H9 (cell line): ENCODE results near the gene UBN2. TPM values are rescaled to one million over a fixed set of nuclear protein-coding genes. Genes with fewer than 3 reads are reported as not detected.
"Not testable (repeated sequence)": the region's sequence is repeated elsewhere in the genome, so short reads cannot be mapped to it uniquely, and the experiment has no call there.

Experiments used
- DNase-seq: peaks from one replicate; pipeline ENCODE4 v3.0.0-alpha.2; 2017
- H2AFZ ChIP-seq: one replicate; pipeline ENCODE4 v1.6.1; 2013; ENCODE audit warnings: mild to moderate bottlenecking, low read length, control low read depth, moderate library complexity
- H2AK5ac ChIP-seq: 2 replicates; pipeline ENCODE4 v1.6.1; 2013; ENCODE audit warnings: low read length, control low read depth, mixed read lengths; ENCODE audit not compliant: insufficient read length
- H2BK120ac ChIP-seq: one replicate; pipeline ENCODE4 v1.6.1; 2013; ENCODE audit warnings: low read depth, mild to moderate bottlenecking, low read length, control low read depth, inconsistent platforms; ENCODE audit not compliant: poor library complexity, severe bottlenecking
- H2BK12ac ChIP-seq: 2 replicates; pipeline ENCODE4 v1.6.1; 2013; ENCODE audit warnings: low read length, control low read depth, mixed read lengths, low read depth; ENCODE audit not compliant: insufficient read length
- H2BK15ac ChIP-seq: 2 replicates; pipeline ENCODE4 v1.6.1; 2013; ENCODE audit warnings: low read depth, low read length, control low read depth
- H2BK20ac ChIP-seq: one replicate; pipeline ENCODE4 v1.6.1; 2013; ENCODE audit warnings: low read depth, mild to moderate bottlenecking, low read length, control low read depth, inconsistent platforms; ENCODE audit not compliant: poor library complexity, severe bottlenecking
- H2BK5ac ChIP-seq: 2 replicates; pipeline ENCODE4 v1.6.1; 2013; ENCODE audit warnings: low read length, control low read depth, mixed read lengths; ENCODE audit not compliant: insufficient read length
- H3K14ac ChIP-seq: 2 replicates; pipeline ENCODE4 v1.6.1; 2013; ENCODE audit warnings: low read length, control low read depth; ENCODE audit not compliant: insufficient read depth
- H3K18ac ChIP-seq: 2 replicates; pipeline ENCODE4 v1.6.1; 2013; ENCODE audit warnings: low read depth, mild to moderate bottlenecking, mixed read lengths, low read length, control low read depth; ENCODE audit not compliant: insufficient read length
- H3K23ac ChIP-seq: 2 replicates; pipeline ENCODE4 v1.6.1; 2013; ENCODE audit warnings: low read length, control low read depth, mixed read lengths, low read depth; ENCODE audit not compliant: insufficient read length
- H3K23me2 ChIP-seq: 2 replicates; pipeline ENCODE4 v1.6.1; 2013; ENCODE audit warnings: low read depth, mild to moderate bottlenecking, mixed read lengths, low read length, control low read depth; ENCODE audit not compliant: insufficient read length, poor library complexity, severe bottlenecking
- H3K27ac ChIP-seq: 2 replicates; pipeline ENCODE4 v1.5.1; 2013; ENCODE audit warnings: low read length, control low read depth, mixed read lengths, low read depth; ENCODE audit not compliant: insufficient read length
- H3K27me3 ChIP-seq: 2 replicates; pipeline ENCODE4 v1.6.1; 2013; ENCODE audit warnings: low read length, control low read depth, inconsistent platforms; ENCODE audit not compliant: insufficient read depth
- H3K4ac ChIP-seq: 2 replicates; pipeline ENCODE4 v1.6.1; 2013; ENCODE audit warnings: low read depth, mild to moderate bottlenecking, control low read depth, inconsistent platforms, low read length, moderate library complexity
- H3K4me1 ChIP-seq: 2 replicates; pipeline ENCODE4 v1.6.1; 2013; ENCODE audit warnings: low read length, control low read depth, inconsistent platforms; ENCODE audit not compliant: insufficient read depth
- H3K4me2 ChIP-seq: 2 replicates; pipeline ENCODE4 v1.6.1; 2013; ENCODE audit warnings: low read length, control low read depth, mixed read lengths; ENCODE audit not compliant: insufficient read length, insufficient read depth
- H3K56ac ChIP-seq: 2 replicates; pipeline ENCODE4 v1.6.1; 2013; ENCODE audit warnings: low read depth, mild to moderate bottlenecking, mixed read lengths, low read length, control low read depth; ENCODE audit not compliant: insufficient read length
- H3K79me1 ChIP-seq: 2 replicates; pipeline ENCODE4 v1.6.1; 2013; ENCODE audit warnings: low read depth, mild to moderate bottlenecking, moderate library complexity, low read length, control low read depth, inconsistent platforms; ENCODE audit not compliant: insufficient read depth, poor library complexity, severe bottlenecking
- H3K79me2 ChIP-seq: 2 replicates; pipeline ENCODE4 v1.6.1; 2013; ENCODE audit warnings: low read length, control low read depth, inconsistent platforms; ENCODE audit not compliant: insufficient read depth
- H3K9ac ChIP-seq: 2 replicates; pipeline ENCODE4 v1.6.1; 2013; ENCODE audit warnings: low read length, control low read depth, mixed read lengths; ENCODE audit not compliant: insufficient read length; ENCODE audit errors: extremely low read depth
- H3K9me3 ChIP-seq: one replicate; pipeline ENCODE4 v1.6.1; 2013; ENCODE audit warnings: low read depth, low read length, inconsistent platforms; ENCODE audit not compliant: control insufficient read depth
- H3T11ph ChIP-seq: one replicate; pipeline ENCODE4 v1.6.1; 2013; ENCODE audit warnings: mild to moderate bottlenecking, low read length, control low read depth, inconsistent platforms
- H4K20me1 ChIP-seq: one replicate; pipeline ENCODE4 v1.6.1; 2013; ENCODE audit not compliant: control insufficient read depth, insufficient read length, insufficient read depth
- H4K5ac ChIP-seq: 2 replicates; pipeline ENCODE4 v1.6.1; 2013; ENCODE audit warnings: low read depth, mild to moderate bottlenecking, mixed read lengths, low read length, control low read depth; ENCODE audit not compliant: insufficient read length
- H4K8ac ChIP-seq: replicated peaks from 2 replicates; pipeline ENCODE4 v1.6.1; 2013; ENCODE audit warnings: low read length, control low read depth, mixed read lengths, low read depth; ENCODE audit not compliant: insufficient read length
- H4K91ac ChIP-seq: 2 replicates; pipeline ENCODE4 v1.6.1; 2013; ENCODE audit warnings: low read depth, mild to moderate bottlenecking, moderate library complexity, mixed read lengths, low read length, control low read depth; ENCODE audit not compliant: insufficient read length
- H3K27ac Mint-ChIP-seq, 3 experiments: 2 replicates in 2 of 3; 3 replicates in 1 of 3; pipeline ENCODE4 v1.8.0; 2020 to 2021; ENCODE audit warnings: mixed read lengths in 3 of 3, mild to moderate bottlenecking in 1 of 3, moderate library complexity in 1 of 3
- H3K27me3 Mint-ChIP-seq: 2 replicates; pipeline ENCODE4 v1.8.0; 2021; ENCODE audit warnings: low read depth, mild to moderate bottlenecking, moderate library complexity, mixed read lengths
- H3K36me3 Mint-ChIP-seq, 3 experiments: 2 replicates in 2 of 3; 3 replicates in 1 of 3; pipeline ENCODE4 v1.8.0; 2020 to 2021; ENCODE audit warnings: low read depth in 3 of 3, mixed read lengths in 3 of 3; ENCODE audit not compliant: insufficient read depth in 1 of 3
- H3K4me1 Mint-ChIP-seq, 2 experiments: 2 replicates each; pipeline ENCODE4 v1.8.0; 2020; ENCODE audit warnings: mixed read lengths in 2 of 2
- H3K4me3 Mint-ChIP-seq, 2 experiments: 2 replicates in 1 of 2; 3 replicates in 1 of 2; pipeline ENCODE4 v1.8.0; 2020 to 2021; ENCODE audit warnings: mild to moderate bottlenecking in 2 of 2, mixed read lengths in 2 of 2, moderate library complexity in 1 of 2
- H3K9me3 Mint-ChIP-seq, 2 experiments: 2 replicates in 1 of 2; 3 replicates in 1 of 2; pipeline ENCODE4 v1.8.0; 2020; ENCODE audit warnings: mild to moderate bottlenecking in 2 of 2, mixed read lengths in 2 of 2, moderate library complexity in 1 of 2
- CTCF ChIP-seq: fragments of 200-600 bp; sonication (generic); conservative IDR thresholded peaks from 3 replicates; pipeline ENCODE4 v1.8.0; 2021; ENCODE audit warnings: antibody characterized with exemption, mild to moderate bottlenecking
- WGBS: extraction: QIAGEN DNeasy Blood & Tissue Kit; methylation state at CpG from one replicate; pipeline ENCODE4 v1.1.7; 2013; ENCODE audit warnings: missing lambda C conversion rate, low lambda C conversion rate, mixed read lengths; ENCODE audit not compliant: insufficient read length; ENCODE audit errors: extremely low coverage; 5-methylcytosine and 5-hydroxymethylcytosine counted together
- total RNA-seq: library from RNA; stranded (reverse); gene quantifications from 2 replicates; pipeline ENCODE4 v1.2.1, GENCODE V29; 2021

UBN2 gene
- total RNA-seq, 1 experiment from 2014 or later = 27.6 TPM

- Histone ChIP-seq H3K9me3 (no peaks in the 10 kb centered on the region), H3K18ac (no peak overlapping the region), H3K27me3 (no peaks in the 10 kb centered on the region), H2BK20ac (no peak overlapping the region), H2AFZ (no peak overlapping the region), H4K8ac (no peak overlapping the region), H3K56ac (no peak overlapping the region), H2BK5ac (no peak overlapping the region), H3K14ac (no peak overlapping the region), H3K9ac (no peak overlapping the region), H3K4ac (no peak overlapping the region), H4K91ac (no peak overlapping the region), H2AK5ac (no peak overlapping the region), H3K79me2 (no peaks in the 10 kb centered on the region), H3T11ph (no peak overlapping the region), H2BK15ac (no peak overlapping the region), H3K23ac (no peak overlapping the region), H4K5ac (no peak overlapping the region), H3K4me2 (no peak overlapping the region), H3K4me1 (no peaks in the 10 kb centered on the region), H3K79me1 (no peaks in the 10 kb centered on the region), H2BK12ac (no peak overlapping the region), H3K27ac (no peak overlapping the region), H3K23me2 (no peaks in the 10 kb centered on the region), H2BK120ac (no peak overlapping the region), H4K20me1 (no peaks in the 10 kb centered on the region)
- Mint-ChIP-seq H3K27ac (peak overlapping the region in 1 of 3 experiments; percentile 52; a peak in 1 of 7 replicates), H3K9me3 (peaks cover 13 to 17% of the 10 kb centered on the region in 2 experiments; a peak in 4 of 5 replicates), H3K36me3 (peaks cover 5 to 6% (median 6%) of the 10 kb centered on the region in 3 experiments; a peak in 4 of 7 replicates), H3K27me3 (no peaks in the 10 kb centered on the region), H3K4me1 (no peaks in the 10 kb centered on the region), H3K4me3 (no peak overlapping the region)
- TF ChIP-seq CTCF = no peak
- DNase-seq = no peak
- no CpG with 5 or more reads among the region's 2 CpGs for WGBS
Observed at GRCh38 chr7:139224219-139224618, 6.8 kb upstream of the UBN2 start.

GRCh38 chr7:139224836-139225235 is 6.2 kb upstream of the UBN2 start:
- H3K27ac ChIP-seq, H4K91ac ChIP-seq, H2AFZ ChIP-seq, H3K14ac ChIP-seq, H2BK5ac ChIP-seq, H2AK5ac ChIP-seq, H2BK120ac ChIP-seq, DNase-seq, H3T11ph ChIP-seq, H4K5ac ChIP-seq, H3K36me3 Mint-ChIP-seq, H3K23ac ChIP-seq, H3K4ac ChIP-seq, H3K56ac ChIP-seq, H3K27me3 ChIP-seq, H3K4me2 ChIP-seq, H3K9me3 ChIP-seq, H4K8ac ChIP-seq, H3K79me1 ChIP-seq, H3K79me2 ChIP-seq, H2BK20ac ChIP-seq, H3K4me1 ChIP-seq, H4K20me1 ChIP-seq, H3K9ac ChIP-seq, H3K4me1 Mint-ChIP-seq, H3K27ac Mint-ChIP-seq, H3K4me3 Mint-ChIP-seq, H2BK15ac ChIP-seq, H3K27me3 Mint-ChIP-seq, H2BK12ac ChIP-seq, H3K18ac ChIP-seq, H3K23me2 ChIP-seq: not testable (repeated sequence)
- H3K9me3 Mint-ChIP-seq = peaks cover 13 to 17% of the 10 kb centered on the region in 2 experiments
- no CpG with 5 or more reads among the region's 18 CpGs for WGBS
